NCI-H345 treated with DMSO at 0.1 percent for 48 hours (cell line): ENCODE results near the gene ZNF503.

ENCODE experiments used
- DNase-seq: peaks from one replicate; lab custom pipeline; 2025; ENCODE audit not compliant: unreplicated experiment; lab: John Stamatoyannopoulos, UW

ZNF503 gene

GRCh38 chr10:75407713-75408508 lies 6.3 kb upstream of the ZNF503 start:
- no peak for DNase-seq

- no peak for DNase-seq
Observed at GRCh38 chr10:75407224-75407712, 5.7 kb upstream of the ZNF503 start.

GRCh38 chr10:75406462-75407223 lies 5.1 kb upstream of the ZNF503 start:
- DNase-seq, result no peak

GRCh38 chr10:75405598-75406461 lies 4.3 kb upstream of the ZNF503 start:
- no peak for DNase-seq

GRCh38 chr10:75404815-75405597 lies 3.4 kb upstream of the ZNF503 start:
- DNase-seq, result no peak

GRCh38 chr10:75403939-75404814 lies 2.6 kb upstream of the ZNF503 start:
- peak; percentile 74 for DNase-seq

GRCh38 chr10:75403144-75403938 lies 1.8 kb upstream of the ZNF503 start:
- DNase-seq, result peak; percentile 39

GRCh38 chr10:75402486-75403143 lies 1.1 kb upstream of the ZNF503 start:
- peak; percentile 87 for DNase-seq

GRCh38 chr10:75400771-75401568 lies 594 bp downstream of the ZNF503 start:
- no peak for DNase-seq

- DNase-seq, result no peak
Observed at GRCh38 chr10:75400163-75400770, 1.3 kb downstream of the ZNF503 start.

GRCh38 chr10:75399461-75400162 lies 2.0 kb downstream of the ZNF503 start:
- DNase-seq, result peak; percentile 4

- DNase-seq, result no peak
Observed at GRCh38 chr10:75398692-75399460, 2.7 kb downstream of the ZNF503 start.

GRCh38 chr10:75398200-75398691 lies 3.3 kb downstream of the ZNF503 start:
- DNase-seq, result no peak

GRCh38 chr10:75397496-75398199 lies 3.9 kb downstream of the ZNF503 start:
- DNase-seq, result no peak
